NCI-H2196 (cell line): ENCODE results near the gene CPSF2.
A peak's percentile ranks its signal among the peaks of the same experiment; 100 is the strongest.

ENCODE experiments used
- DNase-seq: peaks from one replicate; lab custom pipeline; 2025; ENCODE audit not compliant: unreplicated experiment; lab: John Stamatoyannopoulos, UW

The CPSF2 gene

GRCh38 chr14:92121670-92122350 lies at the start of gene CPSF2, which contains the start of gene NDUFB1:
Gene CPSF2, plus strand, starts transcription at chr14:92121969. Its CDS starts 9,016 bp downstream, at chr14:92130985.
Gene NDUFB1, minus strand, starts transcription at chr14:92121706. Its CDS starts 4,069 bp downstream, at chr14:92117637.
- DNase-seq: peak; percentile 57

- DNase-seq: no peak
Observed at GRCh38 chr14:92074555-92074954, 47.2 kb upstream of the CPSF2 start.

- no peak for DNase-seq
Observed at GRCh38 chr14:92088494-92088893, 33.3 kb upstream of the CPSF2 start.

- no peak for DNase-seq
Observed at GRCh38 chr14:92093320-92093719, 28.4 kb upstream of the CPSF2 start.

- DNase-seq: no peak
Observed at GRCh38 chr14:92099802-92100201, 22.0 kb upstream of the CPSF2 start.

GRCh38 chr14:92103363-92103989 lies 18.3 kb upstream of the CPSF2 start:
- no peak for DNase-seq

GRCh38 chr14:92105073-92105892 lies 16.5 kb upstream of the CPSF2 start:
- DNase-seq: no peak

GRCh38 chr14:92105893-92106142 lies 16.0 kb upstream of the CPSF2 start:
- no peak for DNase-seq

- peak; percentile 85 for DNase-seq
Observed at GRCh38 chr14:92106143-92106926, 15.4 kb upstream of the CPSF2 start, which contains the start of gene ATXN3. Gene ATXN3, minus strand, starts transcription at chr14:92106582. Its CDS starts 30 bp downstream, at chr14:92106552.

- no peak for DNase-seq
Observed at GRCh38 chr14:92108345-92109254, 13.2 kb upstream of the CPSF2 start.

GRCh38 chr14:92109490-92109889 lies 12.3 kb upstream of the CPSF2 start:
- DNase-seq: no peak

- no peak for DNase-seq
Observed at GRCh38 chr14:92121207-92121669, 531 bp upstream of the CPSF2 start.

- no peak for DNase-seq
Observed at GRCh38 chr14:92122351-92122677, 545 bp downstream of the CPSF2 start.

GRCh38 chr14:92122761-92123160 lies 992 bp downstream of the CPSF2 start:
- DNase-seq: no peak

GRCh38 chr14:92134456-92134855 lies 12.7 kb downstream of the CPSF2 start:
- no peak for DNase-seq

- DNase-seq: peak; percentile 2
Observed at GRCh38 chr14:92135269-92135668, 13.5 kb downstream of the CPSF2 start.

- no peak for DNase-seq
Observed at GRCh38 chr14:92143309-92143708, 21.5 kb downstream of the CPSF2 start.

GRCh38 chr14:92143962-92144361 lies 22.2 kb downstream of the CPSF2 start:
- no peak for DNase-seq

GRCh38 chr14:92144708-92145107 lies 22.9 kb downstream of the CPSF2 start:
- DNase-seq: no peak

- DNase-seq: no peak
Observed at GRCh38 chr14:92153581-92153980, 31.8 kb downstream of the CPSF2 start.
